Spinal cord (tissue), 10 donors: ENCODE results near the gene IL36RN. TPM values are rescaled to one million over a fixed set of nuclear protein-coding genes. Genes with fewer than 3 reads are reported as not detected.

Experiments used
- DNase-seq, 6 donors: peaks; one replicate each; pipeline versions ENCODE4 v3.0.0 to v3.0.0-alpha.2; 2013 to 2015; ENCODE audit warnings: low spot score in 6 of 6, low read depth in 4 of 6
- H3K27ac ChIP-seq: one replicate; pipeline ENCODE4 v1.5.1; 2013; ENCODE audit warnings: low read depth, low read length, control low read depth
- H3K27me3 ChIP-seq: one replicate; pipeline ENCODE4 v1.6.1; 2013; ENCODE audit warnings: low read length; ENCODE audit not compliant: control insufficient read depth, insufficient read depth
- H3K36me3 ChIP-seq: one replicate; pipeline ENCODE4 v1.6.1; 2013; ENCODE audit warnings: low read length; ENCODE audit not compliant: control insufficient read depth, insufficient read depth
- H3K4me1 ChIP-seq: one replicate; pipeline ENCODE4 v1.6.1; 2013; ENCODE audit warnings: low read length; ENCODE audit not compliant: control insufficient read depth, insufficient read depth
- H3K4me3 ChIP-seq: one replicate; pipeline ENCODE4 v1.5.1; 2013; ENCODE audit warnings: low read depth, low read length, control low read depth
- H3K9me3 ChIP-seq: one replicate; pipeline ENCODE4 v1.6.1; 2013; ENCODE audit warnings: low read length; ENCODE audit not compliant: control insufficient read depth, insufficient read depth
- WGBS: methylation state at CpG from one replicate; pipeline ENCODE4 v1.1.5; 2013; ENCODE audit warnings: missing lambda C conversion rate; ENCODE audit not compliant: insufficient coverage; 5-methylcytosine and 5-hydroxymethylcytosine counted together
- polyA plus RNA-seq, 2 donors: library from polyadenylated mRNA; unstranded; fragments of 120-200 nt; gene quantifications; one replicate each; pipeline ENCODE4 v1.2.1, GENCODE V29; 2013; ENCODE audit not compliant: insufficient read length in 2 of 2
- small RNA-seq: library from RNA; depleted of rRNA; stranded (forward); fragments of <200 nt; gene quantifications from one replicate; pipeline ENCODE3, GENCODE V24; 2014; ENCODE audit warnings: low replicate concordance
- total RNA-seq, 2 donors: library from RNA; depleted of rRNA in 1 of 2; stranded (reverse); fragments of 120-200 nt in 1 of 2; fragments of >200 nt in 1 of 2; gene quantifications; one replicate each; pipeline versions ENCODE4 v1.2.3 to v1.2.4, GENCODE V29; 2013 to 2014
- donor health status: healthy.

The IL36RN gene
- total and polyA plus RNA-seq, 4 donors = 0.11 TPM; not detected in 3

DNA sequence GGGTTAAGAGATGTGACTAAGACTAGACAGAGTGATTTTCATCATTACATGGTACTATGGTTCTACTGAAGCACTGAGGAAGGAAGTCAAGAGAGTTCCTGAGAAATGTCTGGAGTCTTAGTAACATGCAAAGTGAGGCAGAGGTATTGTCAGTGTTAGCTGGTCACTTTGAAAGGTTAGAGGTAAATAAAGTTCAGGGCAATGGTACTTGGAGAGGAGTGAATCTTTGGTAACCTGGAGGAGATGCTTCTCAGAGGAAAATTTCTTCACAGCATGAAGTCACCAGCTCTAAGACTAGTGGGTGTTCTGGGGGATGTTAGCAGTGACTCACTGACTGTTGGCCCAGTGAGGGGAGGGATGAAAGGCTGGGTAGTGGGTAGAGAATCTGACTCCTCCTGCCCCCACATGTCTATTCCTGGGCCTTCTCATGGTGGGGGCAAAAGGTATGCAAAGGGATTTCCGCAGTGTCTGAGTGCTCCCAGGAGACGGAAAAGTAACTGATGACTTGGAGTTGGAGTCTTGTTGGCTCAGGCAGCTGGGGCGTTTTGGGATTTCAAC lies 45.1 kb downstream of the IL36RN start:
- WGBS = 60% methylated on average over 1 of the region's 3 CpGs
- Histone ChIP-seq H3K4me1 (no peaks in the 10 kb centered on the region), H3K4me3 (no peak overlapping the region), H3K9me3 (no peaks in the 10 kb centered on the region), H3K36me3 (no peaks in the 10 kb centered on the region), H3K27ac (no peak overlapping the region), H3K27me3 (no peaks in the 10 kb centered on the region)
- no peak for DNase-seq

DNA sequence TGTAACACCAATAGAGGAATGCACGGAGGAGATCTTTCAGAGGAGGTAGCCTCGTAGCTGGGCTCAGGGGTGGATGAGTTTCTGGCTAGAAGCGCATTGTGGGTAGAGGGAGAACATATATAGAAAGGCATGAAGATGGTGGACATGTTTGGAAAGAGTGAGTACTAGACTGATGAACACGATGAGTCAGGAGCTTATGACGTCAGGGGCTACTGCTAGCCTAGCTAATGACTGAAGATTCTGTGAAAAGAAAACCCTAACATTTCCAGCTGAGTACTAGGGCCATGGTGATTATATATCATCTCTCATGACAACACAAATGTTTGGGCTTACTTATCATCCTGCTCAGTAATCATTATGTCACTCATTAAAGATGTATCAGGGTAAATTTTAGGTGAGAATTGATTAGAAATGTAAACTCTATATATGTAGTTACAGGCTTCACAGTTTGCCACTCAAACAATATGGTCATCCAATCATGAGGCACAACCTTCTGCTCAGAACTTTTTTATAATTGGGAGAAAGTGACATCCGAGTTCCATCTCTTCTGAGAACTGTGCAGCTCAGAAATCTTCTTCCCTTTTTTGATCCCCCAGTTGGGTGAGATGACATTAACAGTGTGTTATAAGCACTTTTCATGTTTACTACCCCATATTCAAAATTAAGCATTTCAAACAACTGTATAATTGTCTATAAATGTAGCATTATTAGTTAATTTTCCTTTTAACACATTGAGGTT lies 46.2 kb downstream of the IL36RN start:
- H3K36me3 ChIP-seq = no peaks in the 10 kb centered on the region
- WGBS = 86% methylated on average over 3 of the region's 6 CpGs
- H3K4me3 ChIP-seq = no peak overlapping the region
- H3K27ac ChIP-seq = no peak overlapping the region
- H3K9me3 ChIP-seq = no peaks in the 10 kb centered on the region
- H3K27me3 ChIP-seq = no peaks in the 10 kb centered on the region
- no peak for DNase-seq
- H3K4me1 ChIP-seq = no peaks in the 10 kb centered on the region

DNA sequence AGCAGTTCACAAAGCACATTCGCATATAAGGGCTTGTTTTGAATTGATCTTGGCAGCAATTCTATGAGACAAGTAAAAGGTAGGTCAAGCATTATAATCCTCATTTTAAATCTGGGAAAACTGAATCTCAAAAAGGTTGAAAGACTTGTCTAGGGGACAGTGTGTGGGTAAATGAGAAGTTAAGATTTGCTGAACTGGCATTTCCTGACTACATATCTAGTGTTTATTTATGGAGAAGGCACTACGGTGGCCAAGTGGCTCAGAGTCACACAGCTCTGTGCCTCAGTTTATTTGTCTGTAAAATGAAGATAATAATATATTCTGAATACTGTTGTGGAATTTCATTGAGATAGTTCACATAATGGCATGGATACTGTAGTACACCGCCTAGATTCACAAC lies 52.1 kb downstream of the IL36RN start:
- no peaks in the 10 kb centered on the region for H3K9me3 ChIP-seq
- H3K4me1 ChIP-seq = no peaks in the 10 kb centered on the region
- 100% methylated on average over 1 of the region's 3 CpGs for WGBS
- H3K36me3 ChIP-seq = no peaks in the 10 kb centered on the region
- H3K4me3 ChIP-seq = no peak overlapping the region
- no peak overlapping the region for H3K27ac ChIP-seq
- no peaks in the 10 kb centered on the region for H3K27me3 ChIP-seq
- no peak for DNase-seq

DNA sequence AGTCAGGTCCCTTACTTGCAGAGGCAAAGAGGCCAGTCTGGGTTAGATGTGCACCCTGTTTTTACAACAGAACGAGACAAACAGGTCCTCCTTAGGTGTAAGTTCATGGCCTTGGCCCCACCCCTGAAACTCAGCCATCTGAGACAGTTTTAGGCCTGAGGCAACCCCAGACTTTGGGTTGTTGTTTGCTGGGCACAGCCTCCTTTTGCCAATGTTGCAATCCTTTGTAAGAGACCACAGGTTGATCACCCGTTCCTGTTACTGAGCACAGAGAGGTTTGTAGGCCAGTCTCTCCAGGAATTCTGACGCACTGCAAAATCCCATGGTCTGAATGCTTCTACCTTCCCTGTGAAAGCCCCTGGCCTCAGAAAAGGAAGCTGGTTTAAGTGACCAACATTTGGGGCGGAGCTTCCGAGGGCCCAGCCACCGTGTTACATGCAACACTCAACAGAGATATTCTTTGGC lies 52.9 kb downstream of the IL36RN start:
- DNase-seq = no peak
- Histone ChIP-seq H3K36me3 (no peaks in the 10 kb centered on the region), H3K4me1 (no peaks in the 10 kb centered on the region), H3K4me3 (no peak overlapping the region), H3K27me3 (no peaks in the 10 kb centered on the region), H3K27ac (no peak overlapping the region), H3K9me3 (no peaks in the 10 kb centered on the region)
- 79% methylated on average over 3 of the region's 6 CpGs for WGBS

DNA sequence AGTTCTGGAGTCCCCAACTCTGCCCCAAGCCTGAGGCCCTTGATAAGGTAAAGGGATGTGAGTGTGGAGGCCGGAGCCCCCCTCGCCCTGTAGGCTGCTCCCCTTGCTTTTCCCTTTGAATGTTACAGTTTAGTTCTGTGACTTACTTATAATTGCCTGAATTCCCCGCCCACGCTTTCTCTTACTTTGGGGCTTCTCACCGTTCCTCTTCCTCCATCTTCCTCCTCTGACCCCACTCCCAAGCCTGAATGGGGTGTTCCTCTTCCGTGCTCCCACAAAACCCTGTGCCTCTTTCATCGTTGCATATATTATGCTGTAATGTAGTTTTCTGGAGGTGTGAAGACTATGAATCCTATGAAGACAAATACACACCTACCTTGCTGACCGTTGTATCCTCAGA lies 53.4 kb downstream of the IL36RN start:
- no peaks in the 10 kb centered on the region for H3K27me3 ChIP-seq
- no peaks in the 10 kb centered on the region for H3K4me1 ChIP-seq
- no peak overlapping the region for H3K27ac ChIP-seq
- no peak overlapping the region for H3K4me3 ChIP-seq
- DNase-seq = no peak
- no peaks in the 10 kb centered on the region for H3K9me3 ChIP-seq
- WGBS = no CpG with 5 or more reads among the region's 8 CpGs
- H3K36me3 ChIP-seq = no peaks in the 10 kb centered on the region

DNA sequence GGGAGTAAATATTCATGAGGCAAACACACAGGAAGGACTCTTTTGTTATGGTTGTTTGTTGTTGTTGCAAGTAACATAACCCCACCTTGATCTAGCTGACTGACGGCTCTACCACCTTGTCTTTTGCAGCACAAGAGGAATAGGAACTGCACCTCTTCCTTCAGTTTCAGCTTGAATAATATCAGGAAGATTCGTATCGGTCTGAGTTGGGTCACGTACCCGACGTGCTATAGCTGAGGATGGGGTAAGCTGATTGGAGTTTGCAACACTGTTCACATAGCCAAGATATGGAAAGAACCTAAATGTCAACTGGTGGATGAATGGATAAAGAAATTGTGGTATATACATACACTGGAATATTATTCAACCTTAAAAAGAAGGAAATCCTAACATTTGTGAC lies 53.9 kb downstream of the IL36RN start:
- Histone ChIP-seq H3K4me3 (no peak overlapping the region), H3K36me3 (no peaks in the 10 kb centered on the region), H3K27ac (no peak overlapping the region), H3K9me3 (no peaks in the 10 kb centered on the region), H3K27me3 (no peaks in the 10 kb centered on the region), H3K4me1 (no peaks in the 10 kb centered on the region)
- no peak for DNase-seq
- WGBS = no CpG with 5 or more reads among the region's 6 CpGs

DNA sequence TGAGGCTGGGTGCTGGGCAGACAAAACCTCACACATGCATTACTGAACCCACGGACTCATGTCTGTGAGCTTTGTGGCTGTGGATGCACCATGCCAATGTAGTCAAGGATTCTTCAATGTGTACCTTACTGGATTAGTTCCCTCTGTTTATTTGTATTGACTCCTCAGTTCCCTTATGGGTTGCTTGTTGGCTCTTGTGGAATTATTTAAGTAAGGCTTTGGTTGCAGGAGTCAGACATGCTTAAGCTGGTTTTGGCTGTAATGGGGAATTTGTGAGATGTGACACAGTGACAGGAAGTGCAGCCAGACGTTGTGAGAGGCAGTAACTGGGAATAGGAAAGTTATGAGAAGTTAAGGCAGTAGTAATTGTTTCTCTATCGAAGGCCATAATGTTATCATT lies 54.8 kb downstream of the IL36RN start:
- DNase-seq = no peak
- Histone ChIP-seq H3K9me3 (no peaks in the 10 kb centered on the region), H3K36me3 (no peaks in the 10 kb centered on the region), H3K4me1 (no peaks in the 10 kb centered on the region), H3K27me3 (no peaks in the 10 kb centered on the region), H3K4me3 (no peak overlapping the region), H3K27ac (no peak overlapping the region)
- WGBS = 45% methylated on average over 1 of the region's 3 CpGs

Small RNA genes within 50 kb of the gene (small RNA-seq; reads per million reads assigned to genes)
- 0.65 reads per million, percentile 66 among the genes with 10 or more reads in this experiment for gene RNU6-1180P

Other genes starting within 250 kb of the IL36RN start
- gene IL1B, start 222.4 kb upstream of the IL36RN start, total RNA-seq = 1 to 10 TPM; 1.5 to 1.7 TPM
- 1 to 10 TPM; 1.7 to 3.3 TPM for gene IL1B, start 222.4 kb upstream of the IL36RN start, polyA plus RNA-seq
- gene IL37, start 148.0 kb upstream of the IL36RN start, total RNA-seq = under 1 TPM in 1 of 2 donors, not detected in 1; 0.28 TPM
- gene IL37, start 148.0 kb upstream of the IL36RN start, polyA plus RNA-seq = not detected
- under 1 TPM in 1 of 2 donors, not detected in 1; 0.28 TPM for gene IL36G, start 81.2 kb upstream of the IL36RN start, total RNA-seq
- gene IL36G, start 81.2 kb upstream of the IL36RN start, polyA plus RNA-seq = under 1 TPM; 0.18 to 0.29 TPM
- not detected for gene IL36A, start 53.7 kb upstream of the IL36RN start, total RNA-seq
- not detected for gene IL36A, start 53.7 kb upstream of the IL36RN start, polyA plus RNA-seq
- not detected for gene IL36B, start 6.3 kb upstream of the IL36RN start, total RNA-seq
- gene IL36B, start 6.3 kb upstream of the IL36RN start, polyA plus RNA-seq = not detected
- gene IL1F10, start 8.8 kb downstream of the IL36RN start, total RNA-seq = not detected
- gene IL1F10, start 8.8 kb downstream of the IL36RN start, polyA plus RNA-seq = not detected
- gene IL1RN, start 68.4 kb downstream of the IL36RN start, total RNA-seq = 1 to 10 TPM in 1 of 2 donors, under 1 TPM in 1; 0.44 to 1.8 TPM
- under 1 TPM; 0.24 to 0.30 TPM for gene IL1RN, start 68.4 kb downstream of the IL36RN start, polyA plus RNA-seq
- gene PSD4, start 114.8 kb downstream of the IL36RN start, total RNA-seq = 1 to 10 TPM; 6.4 to 7.1 TPM
- gene PSD4, start 114.8 kb downstream of the IL36RN start, polyA plus RNA-seq = 1 to 10 TPM; 4.2 to 5.3 TPM
- 1 to 10 TPM; 3.7 to 7.0 TPM for gene PAX8, start 219.7 kb downstream of the IL36RN start, total RNA-seq
- 10 to 100 TPM; 25.1 to 42.7 TPM for gene PAX8, start 219.7 kb downstream of the IL36RN start, polyA plus RNA-seq